K562 (cell line): ENCODE results near the gene DAO. TPM values are rescaled to one million over a fixed set of nuclear protein-coding genes. Genes with fewer than 3 reads are reported as not detected.
A peak's percentile ranks its signal among the peaks of the same experiment; 100 is the strongest.

Source experiments
- CBX8 ChIP-seq: fragments of 200-600 bp; sonication (generic); IDR thresholded peaks from 2 replicates; pipeline ENCODE4 v1.6.1; 2012; ENCODE audit warnings: borderline replicate concordance, mixed run types, low read depth, mild to moderate bottlenecking, moderate library complexity, mixed read lengths, low read length, control low read depth, inconsistent platforms; ENCODE audit not compliant: poor library complexity, severe bottlenecking; ENCODE audit errors: extremely low read depth
- CCAR2 ChIP-seq: fragments of 200-400 bp; formaldehyde crosslinking; IDR thresholded peaks from 2 replicates; pipeline ENCODE4 v1.6.1; 2017; ENCODE audit warnings: mild to moderate bottlenecking, low read depth, low read length
- CREB1 ChIP-seq, 2 experiments: sonication (generic) in 1 of 2; formaldehyde crosslinking in 1 of 2; IDR thresholded peaks; 2 replicates each; pipeline versions ENCODE4 v1.6.1 to v1.8.0; 2012 to 2022; ENCODE audit warnings: inconsistent platforms in 1 of 2, mild to moderate bottlenecking in 1 of 2, missing genetic modification reagents in 1 of 2, moderate library complexity in 1 of 2
- CTBP1 ChIP-seq: fragments of 450-650 bp; IDR thresholded peaks from 2 replicates; pipeline ENCODE4 v1.6.1; 2016; ENCODE audit warnings: borderline replicate concordance
- DACH1 ChIP-seq: fragments of 450-650 bp; IDR thresholded peaks from 2 replicates; pipeline ENCODE4 v1.6.1; 2018; ENCODE audit not compliant: partially characterized antibody
- FOSL1 ChIP-seq: fragments of 200-800 bp; sonication (Bioruptor generic); conservative IDR thresholded peaks from 2 replicates; pipeline ENCODE4 v1.6.1; 2016; ENCODE audit warnings: missing genetic modification characterization, missing compliant biosample characterization
- KDM4B ChIP-seq, 2 experiments: fragments of 450-650 bp in 1 of 2; sonication (generic) in 1 of 2; IDR thresholded peaks; 2 replicates each; pipeline ENCODE4 v1.6.1; 2016 to 2017; ENCODE audit warnings: borderline replicate concordance in 2 of 2, antibody characterized with exemption in 1 of 2, low read depth in 1 of 2, mild to moderate bottlenecking in 1 of 2
- NELFE ChIP-seq: IDR thresholded peaks from 2 replicates; pipeline ENCODE4 v1.6.1; 2011; ENCODE audit warnings: mild to moderate bottlenecking; ENCODE audit not compliant: insufficient read depth, insufficient read length
- TAF7 ChIP-seq: fragments of 450-650 bp; IDR thresholded peaks from 2 replicates; pipeline ENCODE4 v1.6.1; 2016; ENCODE audit warnings: missing genetic modification characterization, missing compliant biosample characterization
- ZNF175 ChIP-seq: fragments of 200-800 bp; sonication (Bioruptor generic); IDR thresholded peaks from 2 replicates; pipeline ENCODE4 v1.6.1; 2016; ENCODE audit warnings: low read depth, mild to moderate bottlenecking, missing genetic modification characterization, missing compliant biosample characterization
- ZNF274 ChIP-seq: IDR thresholded peaks from 2 replicates; pipeline ENCODE4 v1.6.1; 2011; ENCODE audit warnings: low read depth, mild to moderate bottlenecking, low read length, moderate library complexity, borderline replicate concordance
- ZNF780A ChIP-seq: fragments of 250-450 bp; sonication (Bioruptor Pico); IDR thresholded peaks from 2 replicates; pipeline ENCODE4 v1.5.0; 2021; ENCODE audit warnings: mild to moderate bottlenecking
- polyA plus RNA-seq, 8 experiments: library from polyadenylated mRNA; depleted of rRNA in 4 of 8; stranded (reverse) in 5 of 8; unstranded in 3 of 8; fragments of >200 nt; fragmentation: Nextera tagmentation in 2 of 8; fragmentation: Illumina TruSeq in 1 of 8; extraction: Ambion mirVana in 2 of 8; extraction: Trizol in 1 of 8; gene quantifications; 2 replicates each; pipeline versions ENCODE4 v1.2.1 to v1.2.3, GENCODE V29; 2011 to 2014; ENCODE audit warnings: inconsistent platforms in 1 of 8, missing spikeins in 1 of 8
- total RNA-seq, 7 experiments: library from RNA; depleted of rRNA in 6 of 7; stranded (reverse); fragments of >200 nt in 6 of 7; fragmentation: Illumina TruSeq in 2 of 7; extraction: Trizol in 2 of 7; gene quantifications; 2 replicates each; pipeline versions ENCODE4 v1.2.1 to v1.2.3, GENCODE V29; 2011 to 2021; ENCODE audit warnings: low replicate concordance in 1 of 7
- TF ChIP-seq, protein P1 (sequence below): IDR thresholded peaks from 2 replicates; pipeline ENCODE4 v1.6.1; 2016; ENCODE audit warnings: missing genetic modification characterization, missing compliant biosample characterization
- TF ChIP-seq, protein P2 (sequence below): sonication (generic); formaldehyde crosslinking; IDR thresholded peaks from 2 replicates; pipeline ENCODE4 v1.8.0; 2022; ENCODE audit warnings: missing genetic modification reagents, mild to moderate bottlenecking, borderline replicate concordance
- TF ChIP-seq, protein P3 (sequence below): fragments of 250-450 bp; sonication (Bioruptor Pico); IDR thresholded peaks from 2 replicates; pipeline ENCODE4 v1.5.0; 2021
- TF ChIP-seq, protein P4 (sequence below): sonication (generic); formaldehyde crosslinking; IDR thresholded peaks from 2 replicates; pipeline ENCODE4 v1.8.0; 2022; ENCODE audit warnings: missing genetic modification reagents, mild to moderate bottlenecking, moderate library complexity, borderline replicate concordance
- TF ChIP-seq, protein P5 (sequence below), 2 experiments: IDR thresholded peaks; 2 replicates each; pipeline ENCODE4 v1.6.1; 2011; ENCODE audit warnings: borderline replicate concordance in 1 of 2, control low read depth in 1 of 2, low read depth in 1 of 2, low read length in 1 of 2, mild to moderate bottlenecking in 1 of 2, mixed read lengths in 1 of 2, moderate library complexity in 1 of 2; ENCODE audit not compliant: insufficient read depth in 1 of 2, insufficient read length in 1 of 2, poor library complexity in 1 of 2, severe bottlenecking in 1 of 2; ENCODE audit errors: extremely low read depth in 1 of 2
- TF ChIP-seq, protein P6 (sequence below): IDR thresholded peaks from 2 replicates; pipeline ENCODE4 v1.6.1; 2011; ENCODE audit not compliant: insufficient read length; ENCODE audit errors: extremely low read depth

The DAO gene
- total and polyA plus RNA-seq, 9 of the 15 experiments (the other 6 are each of a cell fraction or from before 2014, with no cell fraction given), result not detected

DNA sequence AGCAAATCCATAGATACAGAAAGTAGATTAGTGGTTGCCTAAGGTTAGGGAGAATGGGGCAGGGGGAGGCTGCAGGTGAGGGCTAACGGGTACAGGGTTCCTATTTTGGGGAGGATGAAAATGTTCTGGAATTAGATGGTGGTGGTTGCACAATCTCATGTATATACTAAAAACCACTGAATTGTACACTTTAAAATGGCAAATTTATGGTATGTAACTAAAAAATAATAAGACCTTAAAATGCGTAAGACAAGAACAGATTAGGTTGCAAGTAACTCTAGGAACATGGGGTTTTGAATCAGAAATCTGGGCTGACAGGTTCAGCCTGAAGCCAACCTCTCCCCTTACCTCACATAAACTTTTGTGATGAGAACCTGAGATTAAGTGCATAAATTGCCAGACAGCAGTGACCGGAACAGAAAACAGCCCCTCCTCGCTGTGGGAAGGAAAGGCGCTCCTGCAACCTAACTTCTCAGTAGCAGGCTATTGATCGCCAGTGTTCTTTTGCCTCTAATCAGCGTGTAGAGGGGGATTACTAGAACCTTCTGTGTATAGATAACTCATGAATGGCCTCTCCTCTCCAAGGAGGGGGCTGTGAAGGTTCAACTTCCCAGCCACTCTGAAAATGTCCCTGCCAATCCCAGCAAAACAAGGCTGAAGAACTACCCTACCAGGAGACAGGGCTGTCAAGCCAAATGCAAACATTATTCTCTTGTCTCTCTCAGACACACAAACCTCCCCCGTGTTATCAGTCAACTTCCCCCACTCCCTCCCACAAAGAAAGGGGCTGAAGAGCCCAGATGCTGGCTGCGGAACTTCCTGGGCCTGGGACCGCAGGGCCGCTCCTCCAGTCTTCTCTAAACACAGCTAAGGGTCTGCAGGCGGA, 24.4 kb upstream of the DAO start (continued):
- TF ChIP-seq KDM4B (IDR thresholded peaks at IDR 0.05; ENCODE audit: borderline replicate concordance in 2 of 2, low read depth in 1 of 2), result no peak
- TF ChIP-seq ZNF780A (CRISPR knock-in tag), result no peak
- TF ChIP-seq, protein P1, sequence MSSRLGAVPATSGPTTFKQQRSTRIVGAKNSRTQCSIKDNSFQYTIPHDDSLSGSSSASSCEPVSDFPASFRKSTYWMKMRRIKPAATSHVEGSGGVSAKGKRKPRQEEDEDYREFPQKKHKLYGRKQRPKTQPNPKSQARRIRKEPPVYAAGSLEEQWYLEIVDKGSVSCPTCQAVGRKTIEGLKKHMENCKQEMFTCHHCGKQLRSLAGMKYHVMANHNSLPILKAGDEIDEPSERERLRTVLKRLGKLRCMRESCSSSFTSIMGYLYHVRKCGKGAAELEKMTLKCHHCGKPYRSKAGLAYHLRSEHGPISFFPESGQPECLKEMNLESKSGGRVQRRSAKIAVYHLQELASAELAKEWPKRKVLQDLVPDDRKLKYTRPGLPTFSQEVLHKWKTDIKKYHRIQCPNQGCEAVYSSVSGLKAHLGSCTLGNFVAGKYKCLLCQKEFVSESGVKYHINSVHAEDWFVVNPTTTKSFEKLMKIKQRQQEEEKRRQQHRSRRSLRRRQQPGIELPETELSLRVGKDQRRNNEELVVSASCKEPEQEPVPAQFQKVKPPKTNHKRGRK (tag), result no peak
- TF ChIP-seq, protein P2, sequence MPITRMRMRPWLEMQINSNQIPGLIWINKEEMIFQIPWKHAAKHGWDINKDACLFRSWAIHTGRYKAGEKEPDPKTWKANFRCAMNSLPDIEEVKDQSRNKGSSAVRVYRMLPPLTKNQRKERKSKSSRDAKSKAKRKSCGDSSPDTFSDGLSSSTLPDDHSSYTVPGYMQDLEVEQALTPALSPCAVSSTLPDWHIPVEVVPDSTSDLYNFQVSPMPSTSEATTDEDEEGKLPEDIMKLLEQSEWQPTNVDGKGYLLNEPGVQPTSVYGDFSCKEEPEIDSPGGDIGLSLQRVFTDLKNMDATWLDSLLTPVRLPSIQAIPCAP (CRISPR knock-in tag), result no peak
- TF ChIP-seq CCAR2, result no peak
- TF ChIP-seq ZNF274, result no peak; the same call in 1 of the 2 replicates
- TF ChIP-seq, protein P3, sequence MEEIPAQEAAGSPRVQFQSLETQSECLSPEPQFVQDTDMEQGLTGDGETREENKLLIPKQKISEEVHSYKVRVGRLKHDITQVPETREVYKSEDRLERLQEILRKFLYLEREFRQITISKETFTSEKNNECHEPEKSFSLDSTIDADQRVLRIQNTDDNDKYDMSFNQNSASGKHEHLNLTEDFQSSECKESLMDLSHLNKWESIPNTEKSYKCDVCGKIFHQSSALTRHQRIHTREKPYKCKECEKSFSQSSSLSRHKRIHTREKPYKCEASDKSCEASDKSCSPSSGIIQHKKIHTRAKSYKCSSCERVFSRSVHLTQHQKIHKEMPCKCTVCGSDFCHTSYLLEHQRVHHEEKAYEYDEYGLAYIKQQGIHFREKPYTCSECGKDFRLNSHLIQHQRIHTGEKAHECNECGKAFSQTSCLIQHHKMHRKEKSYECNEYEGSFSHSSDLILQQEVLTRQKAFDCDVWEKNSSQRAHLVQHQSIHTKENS, result no peak
- TF ChIP-seq, protein P4, sequence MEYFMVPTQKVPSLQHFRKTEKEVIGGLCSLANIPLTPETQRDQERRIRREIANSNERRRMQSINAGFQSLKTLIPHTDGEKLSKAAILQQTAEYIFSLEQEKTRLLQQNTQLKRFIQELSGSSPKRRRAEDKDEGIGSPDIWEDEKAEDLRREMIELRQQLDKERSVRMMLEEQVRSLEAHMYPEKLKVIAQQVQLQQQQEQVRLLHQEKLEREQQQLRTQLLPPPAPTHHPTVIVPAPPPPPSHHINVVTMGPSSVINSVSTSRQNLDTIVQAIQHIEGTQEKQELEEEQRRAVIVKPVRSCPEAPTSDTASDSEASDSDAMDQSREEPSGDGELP (CRISPR knock-in tag), result peak; percentile 69; the same call in 1 of the 2 replicates
- no peak for TF ChIP-seq TAF7 (tag)
- TF ChIP-seq DACH1, result peak; percentile 66
- peak; percentile 82 for TF ChIP-seq CTBP1
- no peak for TF ChIP-seq NELFE
- TF ChIP-seq, protein P5, sequence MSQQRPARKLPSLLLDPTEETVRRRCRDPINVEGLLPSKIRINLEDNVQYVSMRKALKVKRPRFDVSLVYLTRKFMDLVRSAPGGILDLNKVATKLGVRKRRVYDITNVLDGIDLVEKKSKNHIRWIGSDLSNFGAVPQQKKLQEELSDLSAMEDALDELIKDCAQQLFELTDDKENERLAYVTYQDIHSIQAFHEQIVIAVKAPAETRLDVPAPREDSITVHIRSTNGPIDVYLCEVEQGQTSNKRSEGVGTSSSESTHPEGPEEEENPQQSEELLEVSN (IDR thresholded peaks at IDR 0.05; ENCODE audit: borderline replicate concordance in 1 of 2, extremely low read depth in 1 of 2, insufficient read depth in 1 of 2, insufficient read length in 1 of 2, low read depth in 1 of 2, low read length in 1 of 2, poor library complexity in 1 of 2, severe bottlenecking in 1 of 2), result no peak
- TF ChIP-seq, protein P6, sequence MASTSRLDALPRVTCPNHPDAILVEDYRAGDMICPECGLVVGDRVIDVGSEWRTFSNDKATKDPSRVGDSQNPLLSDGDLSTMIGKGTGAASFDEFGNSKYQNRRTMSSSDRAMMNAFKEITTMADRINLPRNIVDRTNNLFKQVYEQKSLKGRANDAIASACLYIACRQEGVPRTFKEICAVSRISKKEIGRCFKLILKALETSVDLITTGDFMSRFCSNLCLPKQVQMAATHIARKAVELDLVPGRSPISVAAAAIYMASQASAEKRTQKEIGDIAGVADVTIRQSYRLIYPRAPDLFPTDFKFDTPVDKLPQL, result no peak
- TF ChIP-seq CBX8, result no peak
- TF ChIP-seq FOSL1 (tag), result peak; percentile 59; the same call in 1 of the 2 replicates
- no peak for TF ChIP-seq ZNF175 (CRISPR knock-in tag)
- TF ChIP-seq CREB1 (IDR thresholded peaks at IDR 0.05), result peak; percentile 56
- TF ChIP-seq CREB1 (CRISPR knock-in tag; IDR thresholded peaks at IDR 0.05), result no peak
